Esophagus squamous epithelium (tissue), 5 donors: ENCODE data around the gene ZDHHC8. TPM values are rescaled to one million over a fixed set of nuclear protein-coding genes. Genes with fewer than 3 reads are reported as not detected.

Source experiments
- DNase-seq: peaks from one replicate; lab custom pipeline; 2025; lab: John Stamatoyannopoulos, UW
- H3K27ac ChIP-seq, 4 donors: fragments of 200-600 bp; sonication (generic); one replicate each; pipeline ENCODE4 v1.5.1; 2016 to 2019; ENCODE audit warnings: mild to moderate bottlenecking in 1 of 4
- H3K27me3 ChIP-seq, 4 donors: fragments of 200-600 bp; sonication (generic); 1 replicate in 3 of 4; 2 replicates in 1 of 4; pipeline versions ENCODE4 v1.5.1 to v1.6.0; 2017 to 2021; ENCODE audit warnings: antibody characterized with exemption in 1 of 4
- H3K36me3 ChIP-seq, 3 donors: fragments of 200-600 bp; sonication (generic); one replicate each; pipeline ENCODE4 v1.5.1; 2016 to 2019
- H3K4me1 ChIP-seq, 3 donors: fragments of 200-600 bp; sonication (generic); one replicate each; pipeline ENCODE4 v1.5.1; 2017 to 2019
- H3K4me3 ChIP-seq, 4 donors: fragments of 200-600 bp; sonication (generic); 1 replicate in 3 of 4; 2 replicates in 1 of 4; pipeline ENCODE4 v1.5.1; 2016 to 2019; ENCODE audit warnings: mild to moderate bottlenecking in 2 of 4, moderate library complexity in 1 of 4
- H3K9me3 ChIP-seq, 3 donors: fragments of 200-600 bp; sonication (generic); one replicate each; pipeline ENCODE4 v1.5.1; 2016 to 2019
- CTCF ChIP-seq, 6 experiments: fragments of 450-650 bp in 4 of 6; fragments of 200-600 bp in 2 of 6; sonication (generic) in 2 of 6; IDR thresholded peaks; one replicate each; pipeline ENCODE4 v1.5.1; 2016 to 2019; ENCODE audit warnings: antibody characterized with exemption in 6 of 6, mild to moderate bottlenecking in 4 of 6, moderate library complexity in 4 of 6
- POLR2A ChIP-seq, 4 donors: fragments of 450-650 bp; IDR thresholded peaks; one replicate each; pipeline ENCODE4 v1.6.1; 2017; ENCODE audit warnings: antibody characterized with exemption in 4 of 4, mild to moderate bottlenecking in 4 of 4, moderate library complexity in 3 of 4
- WGBS, 2 donors: methylation state at CpG; one replicate each; pipeline ENCODE4 v1.1.5; 2018; 5-methylcytosine and 5-hydroxymethylcytosine counted together
- intact Hi-C: fragments of 100-400 bp; cut with DNase I; formaldehyde crosslinking; loops from one replicate; pipeline ENCODE4 v1.15.0; 2022
- total RNA-seq, 4 donors: library from RNA; depleted of rRNA; stranded (reverse); fragments of >200 nt; gene quantifications; one replicate each; pipeline ENCODE4 v1.1.0, GENCODE V29; 2016
- donor health status: DM: yes; HTN: yes; CAD: no.

Gene ZDHHC8
- total RNA-seq, 4 donors from 2014 or later = 14.7 to 22.9 (median 18.6) TPM

GRCh38 chr22:20112623-20113511 lies 18.7 kb upstream of the ZDHHC8 start:
- DNase-seq = no peak
- TF ChIP-seq CTCF (IDR thresholded peaks at IDR 0.05) (no peak), POLR2A (IDR thresholded peaks at IDR 0.05) (no peak)
- H3K36me3 ChIP-seq = peaks cover 24 to 81% (median 28%) of the 10 kb centered on the region in 3 donors
- H3K4me1 ChIP-seq = peaks cover 11 to 36% (median 16%) of the 10 kb centered on the region in 3 donors
- WGBS, 2 donors = 60 to 84% methylated on average over 1 to 2 of the region's 26 CpGs
- H3K4me3 ChIP-seq = no peak overlapping the region
- intact Hi-C loops = loop anchor here (10.0 kb wide), 2 partner anchors 88 to 138 kb away; partner anchors contain the start of gene TANGO2
- no peaks in the 10 kb centered on the region for H3K27me3 ChIP-seq
- no peaks in the 10 kb centered on the region for H3K9me3 ChIP-seq
- no peak overlapping the region for H3K27ac ChIP-seq

GRCh38 chr22:20113551-20114310 lies 17.9 kb upstream of the ZDHHC8 start:
- H3K9me3 ChIP-seq = no peaks in the 10 kb centered on the region
- no peak overlapping the region for H3K4me3 ChIP-seq
- no peak for DNase-seq
- no peak overlapping the region for H3K27ac ChIP-seq
- H3K27me3 ChIP-seq = no peaks in the 10 kb centered on the region
- H3K4me1 ChIP-seq = peaks cover 20 to 45% (median 25%) of the 10 kb centered on the region in 3 donors
- intact Hi-C loops = loop anchor here (10.0 kb wide), 2 partner anchors 89 to 139 kb away; partner anchors contain the start of gene TANGO2
- H3K36me3 ChIP-seq = peaks cover 15 to 73% (median 25%) of the 10 kb centered on the region in 3 donors
- TF ChIP-seq POLR2A (IDR thresholded peaks at IDR 0.05) = no peak
- no peak for TF ChIP-seq CTCF (IDR thresholded peaks at IDR 0.05)
- WGBS, 2 donors = 81 to 83% methylated on average over 6 to 8 of the region's 19 CpGs

- no peak for TF ChIP-seq CTCF (IDR thresholded peaks at IDR 0.05)
- TF ChIP-seq POLR2A (IDR thresholded peaks at IDR 0.05) = no peak
- peaks cover 26 to 56% (median 30%) of the 10 kb centered on the region in 3 donors for H3K4me1 ChIP-seq
- H3K27me3 ChIP-seq = no peaks in the 10 kb centered on the region
- intact Hi-C loops = loop anchor here (10.0 kb wide), 2 partner anchors 90 to 140 kb away; partner anchors contain the start of gene TANGO2
- DNase-seq = no peak
- WGBS, 2 donors = 85 to 92% methylated on average over 14 to 23 of the region's 36 CpGs
- H3K9me3 ChIP-seq = no peaks in the 10 kb centered on the region
- peaks cover 9 to 71% (median 18%) of the 10 kb centered on the region in 3 donors for H3K36me3 ChIP-seq
- no peak overlapping the region for H3K4me3 ChIP-seq
- H3K27ac ChIP-seq = no peak overlapping the region
These were observed 16.8 kb upstream of the ZDHHC8 start for GRCh38 chr22:20114506-20115475.

GRCh38 chr22:20115691-20116375 lies 15.8 kb upstream of the ZDHHC8 start, which contains the start of gene RANBP1:
Gene RANBP1, plus strand, starts transcription at chr22:20116104. Its CDS starts 81 bp downstream, at chr22:20116185.
- TF ChIP-seq CTCF (IDR thresholded peaks at IDR 0.05) (no peak), POLR2A (IDR thresholded peaks at IDR 0.05) (no peak)
- DNase-seq = no peak
- WGBS, 2 donors = 28 to 64% methylated on average over 5 to 9 of the region's 30 CpGs
- H3K27me3 ChIP-seq = no peaks in the 10 kb centered on the region
- peak within 1 kb of the TSS; percentile 89 to 93 (median 92) for H3K27ac ChIP-seq
- no peaks in the 10 kb centered on the region for H3K9me3 ChIP-seq
- peaks cover 8 to 71% (median 18%) of the 10 kb centered on the region in 3 donors for H3K36me3 ChIP-seq
- H3K4me3 ChIP-seq = peak within 1 kb of the TSS; percentile 77 to 90 (median 85)
- intact Hi-C loops = loop anchor here (10.0 kb wide), 2 partner anchors 91 to 141 kb away; partner anchors contain the start of gene TANGO2
- peaks cover 30 to 66% (median 30%) of the 10 kb centered on the region in 3 donors for H3K4me1 ChIP-seq
